ENCODE measurements around the gene TMTC3. TPM values are rescaled to one million over a fixed set of nuclear protein-coding genes. Genes with fewer than 3 reads are reported as not detected.
A peak's percentile ranks its signal among the peaks of the same experiment; 100 is the strongest.

Gene TMTC3
- 31.8 and 31.9 TPM in 2 replicates for total RNA-seq (2022)
- Bru-seq, nascent RNA = percentile 82 among the genes with signal in this experiment
- BruChase-seq, experiment 1, labeled RNA remaining after a 2-hour chase = percentile 90 among the genes with signal in this experiment
- percentile 93 among the genes with signal in this experiment for BruChase-seq, experiment 2, labeled RNA remaining after a 6-hour chase
- long read RNA-seq, full-length matches to known transcripts = 11 of 14 reads
- long read RNA-seq, partial matches to known transcripts = 1 of 14 reads
- long read RNA-seq, other reads (novel, unspliced or antisense) = 2 of 14 reads

DNA sequence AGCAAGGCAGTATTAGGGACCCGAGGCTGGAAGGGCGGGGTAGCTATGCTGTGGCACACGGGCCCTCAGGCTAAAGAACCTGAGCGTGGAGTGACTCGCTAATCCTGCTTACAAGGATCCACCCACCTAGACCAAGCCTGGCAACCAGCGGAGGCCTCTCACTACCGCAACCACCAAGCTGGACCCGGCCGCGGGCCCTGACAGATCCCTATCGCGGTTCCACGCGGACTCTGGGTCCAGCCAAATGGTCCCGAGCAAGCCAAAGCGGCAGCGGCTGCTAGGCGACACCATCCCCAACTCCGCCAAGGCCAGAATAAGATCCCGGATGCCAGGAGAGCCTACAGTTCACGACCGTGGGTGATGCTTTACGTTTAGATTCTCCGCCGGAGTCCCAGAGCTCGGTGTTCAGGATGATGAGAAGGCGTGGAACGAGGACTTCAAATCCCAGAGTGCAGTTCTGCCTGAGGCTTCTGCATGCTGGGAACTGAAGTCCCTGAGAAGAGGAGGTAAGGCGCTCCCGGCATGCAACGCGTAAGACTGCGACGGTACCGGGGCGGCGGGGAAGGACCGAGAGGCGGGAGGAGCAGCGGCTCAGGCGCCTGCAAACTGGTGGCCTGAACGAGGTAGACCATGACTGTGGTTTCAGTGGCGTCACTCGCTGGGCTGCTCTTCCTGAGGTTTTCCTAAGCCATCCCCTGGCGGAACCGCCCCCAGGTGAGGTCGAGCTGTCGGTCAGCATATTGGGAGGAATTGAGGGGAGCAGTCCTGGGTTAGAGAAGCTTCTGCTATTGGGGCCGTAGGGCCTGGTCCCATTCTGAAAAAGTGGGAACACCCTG lies at the start of gene TMTC3, which contains the start of gene CEP290:
TMTC3 (plus strand) TSS at position 534 of the 836 bp plus-strand sequence. CDS start 6,009 bp downstream, outside the sequence.
CEP290 (minus strand) TSS at position 315 of the 836 bp plus-strand sequence. CDS start 781 bp downstream, outside the sequence.
- POLR2A ChIA-PET = interaction anchor here (0.6 to 1.4 kb wide), 2 partner anchors 9 to 438 kb away, joined by 3 to 4 read pairs; partner anchors contain the start of gene KITLG
- H3K4me3 Mint-ChIP-seq (ENCODE audit: unreplicated experiment) = peak within 1 kb of the TSS; percentile 86
- CTCF ChIA-PET = no interaction called here
- Histone ChIP-seq H3K4me3 (ENCODE audit: low read depth, low read length) (peak within 1 kb of the TSS; percentile 86), H3K4me1 (peaks cover 30% of the 10 kb centered on the region), H3K9me3 (no peaks in the 10 kb centered on the region), H3K36me3 (ENCODE audit: control insufficient read depth, insufficient read depth, low read length) (no peaks in the 10 kb centered on the region), H3K27me3 (replicated peaks; ENCODE audit: control insufficient read depth, insufficient read depth, low read length) (no peaks in the 10 kb centered on the region)
- H3K27ac Mint-ChIP-seq (ENCODE audit: unreplicated experiment) = peak within 1 kb of the TSS; percentile 68
- no peaks in the 10 kb centered on the region for H3K9me3 Mint-ChIP-seq (ENCODE audit: unreplicated experiment)
- no peaks in the 10 kb centered on the region for H3K27me3 Mint-ChIP-seq (ENCODE audit: insufficient read depth, unreplicated experiment)
- H3K36me3 Mint-ChIP-seq (ENCODE audit: insufficient read depth, unreplicated experiment) = no peaks in the 10 kb centered on the region
- H3K4me1 Mint-ChIP-seq (ENCODE audit: low read depth, unreplicated experiment) = peaks cover 17% of the 10 kb centered on the region
- peak; percentile 96 to 99 for DNase-seq
- BruUV-seq (replicated peaks) = no TSS peak
- intact Hi-C loops (cut with micrococcal nuclease; ENCODE audit: unreplicated experiment) = loop anchor here (1.0 to 10.0 kb wide), 3 partner anchors 37 to 1383 kb away; partner anchors contain the start of genes GALNT4 and POC1B
- no peak for TF ChIP-seq CTCF (IDR thresholded peaks at IDR 0.05; ENCODE audit: insufficient read depth in 1 of 2, low read depth in 1 of 2, low read length in 1 of 2, severe bottlenecking in 1 of 2, unreplicated experiment in 1 of 2)

DNA sequence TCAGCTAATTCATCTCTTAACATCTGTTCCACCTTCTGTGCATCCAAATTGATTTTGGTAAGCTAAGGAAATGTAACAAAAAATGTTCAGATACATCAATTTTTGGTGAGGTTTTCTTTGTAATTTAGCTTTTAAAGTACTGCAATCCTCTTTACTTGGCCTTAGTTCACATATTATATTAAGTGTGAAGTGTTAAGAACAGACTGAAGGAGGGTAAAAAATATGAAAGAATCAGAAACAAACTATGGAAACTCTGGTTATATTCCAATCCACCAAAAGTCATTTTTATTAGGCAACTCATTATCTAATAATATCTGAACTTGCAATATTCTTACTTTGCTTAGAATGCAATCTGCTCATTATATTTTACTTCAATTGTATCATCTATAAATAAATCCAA lies 49.3 kb upstream of the TMTC3 start:
- TF ChIP-seq CTCF (IDR thresholded peaks at IDR 0.05; ENCODE audit: insufficient read depth in 1 of 2, low read depth in 1 of 2, low read length in 1 of 2, severe bottlenecking in 1 of 2, unreplicated experiment in 1 of 2) = no peak
- Histone ChIP-seq H3K4me1 (no peaks in the 10 kb centered on the region), H3K9me3 (no peaks in the 10 kb centered on the region), H3K27me3 (replicated peaks; ENCODE audit: control insufficient read depth, insufficient read depth, low read length) (no peaks in the 10 kb centered on the region), H3K4me3 (ENCODE audit: low read depth, low read length) (no peak overlapping the region), H3K36me3 (ENCODE audit: control insufficient read depth, insufficient read depth, low read length) (no peaks in the 10 kb centered on the region)
- no peak for DNase-seq
- intact Hi-C loops (cut with micrococcal nuclease; ENCODE audit: unreplicated experiment) = no loop called here
- no TSS peak for BruUV-seq (replicated peaks)
- Mint-ChIP-seq H3K27ac (ENCODE audit: unreplicated experiment) (no peak overlapping the region), H3K9me3 (ENCODE audit: unreplicated experiment) (no peaks in the 10 kb centered on the region), H3K27me3 (ENCODE audit: insufficient read depth, unreplicated experiment) (no peaks in the 10 kb centered on the region), H3K36me3 (ENCODE audit: insufficient read depth, unreplicated experiment) (peaks cover 16% of the 10 kb centered on the region), H3K4me3 (ENCODE audit: unreplicated experiment) (no peak overlapping the region), H3K4me1 (ENCODE audit: low read depth, unreplicated experiment) (no peaks in the 10 kb centered on the region)
- ChIA-PET CTCF (no interaction called here), POLR2A (no interaction called here)

DNA sequence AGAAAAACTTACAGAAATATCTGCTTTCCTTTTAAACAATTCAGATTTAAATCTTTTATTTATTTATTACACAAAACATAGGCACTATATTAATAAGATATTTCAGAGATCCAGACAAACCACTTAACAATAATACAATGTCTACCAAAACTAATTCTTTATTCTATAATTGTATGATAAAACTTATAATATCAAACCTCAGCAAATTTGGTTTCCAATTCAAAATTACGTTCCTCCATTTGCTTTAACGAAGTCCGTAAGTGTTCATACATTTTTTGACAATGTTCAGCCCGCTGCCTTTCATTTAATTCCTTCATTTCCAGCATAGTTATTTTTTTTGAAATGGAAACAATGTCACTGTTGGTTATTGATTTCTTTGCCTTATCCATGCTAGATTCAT lies 48.5 kb upstream of the TMTC3 start:
- Mint-ChIP-seq H3K27me3 (ENCODE audit: insufficient read depth, unreplicated experiment) (no peaks in the 10 kb centered on the region), H3K27ac (ENCODE audit: unreplicated experiment) (no peak overlapping the region), H3K9me3 (ENCODE audit: unreplicated experiment) (no peaks in the 10 kb centered on the region), H3K36me3 (ENCODE audit: insufficient read depth, unreplicated experiment) (peaks cover 16% of the 10 kb centered on the region), H3K4me3 (ENCODE audit: unreplicated experiment) (no peak overlapping the region), H3K4me1 (ENCODE audit: low read depth, unreplicated experiment) (no peaks in the 10 kb centered on the region)
- H3K27me3 ChIP-seq (replicated peaks; ENCODE audit: control insufficient read depth, insufficient read depth, low read length) = no peaks in the 10 kb centered on the region
- ChIA-PET CTCF (no interaction called here), POLR2A (no interaction called here)
- no peaks in the 10 kb centered on the region for H3K4me1 ChIP-seq
- no peak overlapping the region for H3K4me3 ChIP-seq (ENCODE audit: low read depth, low read length)
- no peak for DNase-seq
- no peak for TF ChIP-seq CTCF (IDR thresholded peaks at IDR 0.05; ENCODE audit: insufficient read depth in 1 of 2, low read depth in 1 of 2, low read length in 1 of 2, severe bottlenecking in 1 of 2, unreplicated experiment in 1 of 2)
- H3K9me3 ChIP-seq = no peaks in the 10 kb centered on the region
- intact Hi-C loops (cut with micrococcal nuclease; ENCODE audit: unreplicated experiment) = no loop called here
- H3K36me3 ChIP-seq (ENCODE audit: control insufficient read depth, insufficient read depth, low read length) = no peaks in the 10 kb centered on the region
- BruUV-seq (replicated peaks) = no TSS peak
